Activated T-cell treated with anti-CD3 and anti-CD28 coated beads, Interleukin-2, amount 50 U/mL, for 1 hour (primary cell): ENCODE results near the gene GLIS1.
A peak's percentile ranks its signal among the peaks of the same experiment; 100 is the strongest.

Source experiments
- DNase-seq: peaks from one replicate; pipeline ENCODE4 v3.0.0-alpha.2; 2020

Gene GLIS1

GRCh38 chr1:53608071-53608470, 130.9 kb downstream of the GLIS1 start:
- DNase-seq = no peak

GRCh38 chr1:53606651-53607051, 132.3 kb downstream of the GLIS1 start:
- DNase-seq = no peak

- DNase-seq = no peak
These were observed 132.8 kb downstream of the GLIS1 start for GRCh38 chr1:53606197-53606596.

GRCh38 chr1:53605181-53605580, 133.8 kb downstream of the GLIS1 start:
- DNase-seq = no peak

- no peak for DNase-seq
These were observed 134.6 kb downstream of the GLIS1 start for GRCh38 chr1:53604291-53604919.

- no peak for DNase-seq
These were observed 135.5 kb downstream of the GLIS1 start for GRCh38 chr1:53603431-53603830.

- no peak for DNase-seq
These were observed 136.8 kb downstream of the GLIS1 start for GRCh38 chr1:53601867-53602775.

- DNase-seq = no peak
These were observed 137.8 kb downstream of the GLIS1 start for GRCh38 chr1:53601031-53601745.

- DNase-seq = no peak
These were observed 138.4 kb downstream of the GLIS1 start for GRCh38 chr1:53600561-53600960.

GRCh38 chr1:53600001-53600400, 139.0 kb downstream of the GLIS1 start:
- DNase-seq = peak; percentile 12

- DNase-seq = no peak
These were observed 139.5 kb downstream of the GLIS1 start for GRCh38 chr1:53599481-53599880.

- no peak for DNase-seq
These were observed 140.0 kb downstream of the GLIS1 start for GRCh38 chr1:53598966-53599365.

GRCh38 chr1:53595906-53596305, 143.1 kb downstream of the GLIS1 start:
- DNase-seq = no peak

- DNase-seq = no peak
These were observed 144.4 kb downstream of the GLIS1 start for GRCh38 chr1:53594391-53595180.

- DNase-seq = peak; percentile 16
These were observed 145.1 kb downstream of the GLIS1 start for GRCh38 chr1:53593758-53594380.

- no peak for DNase-seq
These were observed 145.8 kb downstream of the GLIS1 start for GRCh38 chr1:53592985-53593757.

GRCh38 chr1:53592521-53592982, 146.4 kb downstream of the GLIS1 start:
- peak; percentile 15 for DNase-seq

- no peak for DNase-seq
These were observed 147.0 kb downstream of the GLIS1 start for GRCh38 chr1:53591924-53592323.

- DNase-seq = peak; percentile 8
These were observed 148.1 kb downstream of the GLIS1 start for GRCh38 chr1:53590531-53591515.

GRCh38 chr1:53590104-53590503, 148.9 kb downstream of the GLIS1 start:
- no peak for DNase-seq
